MM.1S (cell line): ENCODE results near the gene SLC26A8.

Experiments used
- DNase-seq: peaks from one replicate; pipeline ENCODE4 v3.0.0-alpha.2; 2015
- H2AFZ ChIP-seq: fragments of 300-600 bp; sonication (generic); 2 replicates; pipeline ENCODE4 v1.6.0; 2016; ENCODE audit warnings: antibody characterized with exemption, low read length
- H3F3A ChIP-seq: fragments of 300-600 bp; sonication (generic); 2 replicates; pipeline ENCODE4 v1.6.1; 2016; ENCODE audit warnings: mild to moderate bottlenecking, antibody characterized with exemption, low read length, moderate library complexity, mixed read lengths; ENCODE audit not compliant: insufficient read depth
- H3K27ac ChIP-seq: fragments of 300-600 bp; sonication (generic); 2 replicates; pipeline ENCODE4 v1.5.1; 2016; ENCODE audit warnings: mild to moderate bottlenecking, low read length
- H3K27me3 ChIP-seq: fragments of 300-600 bp; sonication (generic); replicated peaks from 2 replicates; pipeline ENCODE4 v1.6.0; 2016; ENCODE audit warnings: low read length; ENCODE audit not compliant: insufficient read depth
- H3K36me3 ChIP-seq: fragments of 300-600 bp; sonication (generic); replicated peaks from 2 replicates; pipeline ENCODE4 v1.6.1; 2016; ENCODE audit warnings: mild to moderate bottlenecking, low read length, mixed read lengths; ENCODE audit not compliant: insufficient read depth
- H3K4me1 ChIP-seq: fragments of 300-600 bp; sonication (generic); 2 replicates; pipeline ENCODE4 v1.6.1; 2016; ENCODE audit warnings: low read length, mixed read lengths
- H3K4me2 ChIP-seq: fragments of 300-600 bp; sonication (generic); 2 replicates; pipeline ENCODE4 v1.6.0; 2016; ENCODE audit warnings: low read depth, low read length
- H3K4me3 ChIP-seq: fragments of 300-600 bp; sonication (generic); 2 replicates; pipeline ENCODE4 v1.5.1; 2016; ENCODE audit warnings: low read length, mixed read lengths
- H3K79me2 ChIP-seq: fragments of 300-600 bp; sonication (generic); 2 replicates; pipeline ENCODE4 v1.6.1; 2016; ENCODE audit warnings: mixed run types, low read length, mixed read lengths
- H3K9ac ChIP-seq: fragments of 300-600 bp; sonication (generic); 2 replicates; pipeline ENCODE4 v1.6.1; 2016; ENCODE audit warnings: low read length, mixed read lengths
- H3K9me2 ChIP-seq: fragments of 300-600 bp; sonication (generic); replicated peaks from 2 replicates; pipeline ENCODE4 v1.6.1; 2016; ENCODE audit warnings: mild to moderate bottlenecking, low read length, mixed read lengths; ENCODE audit not compliant: insufficient read depth
- H3K9me3 ChIP-seq: fragments of 300-600 bp; sonication (generic); replicated peaks from 2 replicates; pipeline ENCODE4 v1.6.1; 2016; ENCODE audit warnings: mild to moderate bottlenecking, low read length, mixed read lengths; ENCODE audit not compliant: insufficient read depth
- H4K20me1 ChIP-seq: fragments of 300-600 bp; sonication (generic); 2 replicates; pipeline ENCODE4 v1.6.1; 2016; ENCODE audit warnings: mild to moderate bottlenecking, low read length, moderate library complexity, mixed read lengths; ENCODE audit not compliant: insufficient read depth
- EZH2 ChIP-seq: fragments of 300-600 bp; sonication (generic); optimal IDR thresholded peaks from 2 replicates; pipeline ENCODE3; 2017; ENCODE audit warnings: low read depth, mild to moderate bottlenecking, antibody characterized with exemption, low read length, mixed read lengths
- EZH2phosphoT487 ChIP-seq: fragments of 300-600 bp; sonication (generic); IDR thresholded peaks from 2 replicates; pipeline ENCODE4 v1.6.1; 2018; ENCODE audit warnings: antibody characterized with exemption, low read length
- TF ChIP-seq, protein P1 (sequence below): fragments of 300-600 bp; sonication (generic); IDR thresholded peaks from 2 replicates; pipeline ENCODE4 v1.5.1; 2016; ENCODE audit warnings: antibody characterized with exemption, low read length, mixed read lengths

SLC26A8 gene

GRCh38 chr6:35898003-35898402 lies 126.4 kb downstream of the SLC26A8 start:
- Histone ChIP-seq H3K27me3 (no peaks in the 10 kb centered on the region), H3K27ac (no peak overlapping the region), H3K79me2 (peaks cover 96% of the 10 kb centered on the region), H3K9ac (no peak overlapping the region), H3K9me2 (no peaks in the 10 kb centered on the region), H4K20me1 (0 out of 2 replicates have a peak, but pooled peaks cover 6% of the 10 kb centered on the region), H3K4me2 (no peak overlapping the region), H3K4me1 (no peaks in the 10 kb centered on the region), H3K4me3 (no peak overlapping the region), H3F3A (no peaks in the 10 kb centered on the region), H3K36me3 (no peaks in the 10 kb centered on the region), H2AFZ (no peak overlapping the region), H3K9me3 (no peaks in the 10 kb centered on the region)
- TF ChIP-seq, protein P1, sequence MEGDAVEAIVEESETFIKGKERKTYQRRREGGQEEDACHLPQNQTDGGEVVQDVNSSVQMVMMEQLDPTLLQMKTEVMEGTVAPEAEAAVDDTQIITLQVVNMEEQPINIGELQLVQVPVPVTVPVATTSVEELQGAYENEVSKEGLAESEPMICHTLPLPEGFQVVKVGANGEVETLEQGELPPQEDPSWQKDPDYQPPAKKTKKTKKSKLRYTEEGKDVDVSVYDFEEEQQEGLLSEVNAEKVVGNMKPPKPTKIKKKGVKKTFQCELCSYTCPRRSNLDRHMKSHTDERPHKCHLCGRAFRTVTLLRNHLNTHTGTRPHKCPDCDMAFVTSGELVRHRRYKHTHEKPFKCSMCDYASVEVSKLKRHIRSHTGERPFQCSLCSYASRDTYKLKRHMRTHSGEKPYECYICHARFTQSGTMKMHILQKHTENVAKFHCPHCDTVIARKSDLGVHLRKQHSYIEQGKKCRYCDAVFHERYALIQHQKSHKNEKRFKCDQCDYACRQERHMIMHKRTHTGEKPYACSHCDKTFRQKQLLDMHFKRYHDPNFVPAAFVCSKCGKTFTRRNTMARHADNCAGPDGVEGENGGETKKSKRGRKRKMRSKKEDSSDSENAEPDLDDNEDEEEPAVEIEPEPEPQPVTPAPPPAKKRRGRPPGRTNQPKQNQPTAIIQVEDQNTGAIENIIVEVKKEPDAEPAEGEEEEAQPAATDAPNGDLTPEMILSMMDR: no peak
- no peak for TF ChIP-seq EZH2phosphoT487
- TF ChIP-seq EZH2: no peak
- DNase-seq: no peak

GRCh38 chr6:35897486-35897885 lies 127.0 kb downstream of the SLC26A8 start:
- H2AFZ ChIP-seq: no peak overlapping the region
- 0 out of 2 replicates have a peak, but pooled peaks cover 6% of the 10 kb centered on the region for H4K20me1 ChIP-seq
- H3K4me3 ChIP-seq: no peak overlapping the region
- H3K4me2 ChIP-seq: no peak overlapping the region
- H3K79me2 ChIP-seq: peaks cover 96% of the 10 kb centered on the region
- TF ChIP-seq, protein P1: no peak
- no peak for TF ChIP-seq EZH2phosphoT487
- no peak for TF ChIP-seq EZH2
- H3F3A ChIP-seq: no peaks in the 10 kb centered on the region
- H3K9ac ChIP-seq: no peak overlapping the region
- no peaks in the 10 kb centered on the region for H3K4me1 ChIP-seq
- no peaks in the 10 kb centered on the region for H3K9me3 ChIP-seq
- no peak for DNase-seq
- no peaks in the 10 kb centered on the region for H3K36me3 ChIP-seq
- no peaks in the 10 kb centered on the region for H3K9me2 ChIP-seq
- no peaks in the 10 kb centered on the region for H3K27me3 ChIP-seq
- H3K27ac ChIP-seq: no peak overlapping the region

DNA sequence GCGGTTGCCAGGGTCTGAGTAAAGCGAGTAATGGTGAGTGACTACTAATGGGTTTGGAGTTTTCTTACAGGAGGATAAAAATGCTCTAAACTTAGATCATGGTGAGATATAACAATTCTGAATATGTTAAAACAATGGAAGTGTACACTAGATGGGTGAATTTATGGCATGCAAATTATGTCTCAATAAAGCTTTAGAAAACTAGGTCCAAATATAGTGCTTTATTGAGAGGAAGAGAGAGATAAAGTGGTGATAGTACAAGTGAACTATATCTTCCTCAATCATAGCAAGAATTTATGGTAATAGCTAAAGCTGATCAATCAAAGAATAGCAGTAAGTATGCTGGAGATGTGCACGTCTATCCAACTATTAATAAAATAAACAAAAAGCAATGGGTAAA lies 127.4 kb downstream of the SLC26A8 start:
- Histone ChIP-seq H3K4me2 (no peak overlapping the region), H3K9me3 (no peaks in the 10 kb centered on the region), H3K27ac (no peak overlapping the region), H3K36me3 (no peaks in the 10 kb centered on the region), H3K79me2 (peaks cover 96% of the 10 kb centered on the region), H3K9me2 (no peaks in the 10 kb centered on the region), H2AFZ (no peak overlapping the region), H3K9ac (no peak overlapping the region), H3K27me3 (no peaks in the 10 kb centered on the region), H3F3A (no peaks in the 10 kb centered on the region), H3K4me3 (no peak overlapping the region), H4K20me1 (0 out of 2 replicates have a peak, but pooled peaks cover 6% of the 10 kb centered on the region), H3K4me1 (no peaks in the 10 kb centered on the region)
- DNase-seq: no peak
- no peak for TF ChIP-seq EZH2

DNA sequence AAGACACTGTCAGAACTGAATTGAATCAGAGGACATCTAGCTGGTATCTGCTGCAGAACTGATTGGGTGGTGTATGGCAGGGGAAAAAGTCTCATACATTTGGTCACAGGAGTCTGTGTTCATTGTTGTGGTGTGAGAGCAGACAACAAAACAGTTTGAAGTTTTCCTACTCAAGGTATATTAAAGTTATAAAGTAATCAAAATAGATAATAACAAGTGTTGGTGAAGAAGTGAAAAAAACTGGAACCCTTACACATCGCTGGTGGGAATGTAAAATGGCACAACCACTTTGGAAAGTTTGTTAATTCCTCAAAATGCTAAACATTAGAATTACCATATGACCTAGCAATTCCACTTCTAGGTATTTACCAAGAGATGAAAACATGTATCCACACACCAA lies 128.2 kb downstream of the SLC26A8 start:
- H4K20me1 ChIP-seq: 0 out of 2 replicates have a peak, but pooled peaks cover 6% of the 10 kb centered on the region
- H3K27me3 ChIP-seq: no peaks in the 10 kb centered on the region
- H3F3A ChIP-seq: no peaks in the 10 kb centered on the region
- no peaks in the 10 kb centered on the region for H3K4me1 ChIP-seq
- H3K79me2 ChIP-seq: peaks cover 96% of the 10 kb centered on the region
- no peaks in the 10 kb centered on the region for H3K9me2 ChIP-seq
- TF ChIP-seq, protein P1: no peak
- TF ChIP-seq EZH2phosphoT487: no peak
- no peak for TF ChIP-seq EZH2
- no peak overlapping the region for H3K4me3 ChIP-seq
- no peak overlapping the region for H2AFZ ChIP-seq
- no peaks in the 10 kb centered on the region for H3K36me3 ChIP-seq
- DNase-seq: no peak
- H3K27ac ChIP-seq: no peak overlapping the region
- no peak overlapping the region for H3K9ac ChIP-seq
- H3K9me3 ChIP-seq: no peaks in the 10 kb centered on the region
- H3K4me2 ChIP-seq: no peak overlapping the region
